HL-60/S4 treated with retinoic acid at 250 ng/mL for 4 days and 3 days (cell line): ENCODE measurements around the gene CNOT9.

Experiments used
- in situ Hi-C: fragments of 300-500 bp; cut with MboI; formaldehyde crosslinking; loops from 2 replicates; pipeline ENCODE4 v1.7.0; 2022; ENCODE audit warnings: low sequenced_read_pairs

CNOT9 gene

GRCh38 chr2:218577482-218578220, 9.0 kb downstream of the CNOT9 start:
- in situ Hi-C loops, result no loop called here

- in situ Hi-C loops, result no loop called here
Observed at GRCh38 chr2:218578272-218578877, 9.7 kb downstream of the CNOT9 start.

GRCh38 chr2:218582076-218582475, 13.4 kb downstream of the CNOT9 start:
- in situ Hi-C loops, result no loop called here

GRCh38 chr2:218583983-218584850, 15.6 kb downstream of the CNOT9 start:
- in situ Hi-C loops, result no loop called here

- in situ Hi-C loops, result no loop called here
Observed at GRCh38 chr2:218585541-218585940, 16.9 kb downstream of the CNOT9 start.

GRCh38 chr2:218605432-218605831, 36.8 kb downstream of the CNOT9 start:
- in situ Hi-C loops, result no loop called here

GRCh38 chr2:218607436-218608115, 38.9 kb downstream of the CNOT9 start, which contains the start of gene PLCD4:
PLCD4 (plus strand) TSS chr2:218607899; CDS start chr2:218615740, 7,841 bp downstream.
- in situ Hi-C loops, result no loop called here

- in situ Hi-C loops, result no loop called here
Observed at GRCh38 chr2:218615868-218616315, 47.3 kb downstream of the CNOT9 start.

GRCh38 chr2:218618102-218618860, 49.6 kb downstream of the CNOT9 start:
- in situ Hi-C loops, result no loop called here

GRCh38 chr2:218621007-218621406, 52.4 kb downstream of the CNOT9 start:
- in situ Hi-C loops, result no loop called here

- in situ Hi-C loops, result no loop called here
Observed at GRCh38 chr2:218622606-218623365, 54.1 kb downstream of the CNOT9 start.

GRCh38 chr2:218623366-218623705, 54.7 kb downstream of the CNOT9 start:
- in situ Hi-C loops, result no loop called here

GRCh38 chr2:218626369-218626768, 57.7 kb downstream of the CNOT9 start:
- in situ Hi-C loops, result no loop called here

- in situ Hi-C loops, result no loop called here
Observed at GRCh38 chr2:218627939-218628338, 59.3 kb downstream of the CNOT9 start.

- in situ Hi-C loops, result no loop called here
Observed at GRCh38 chr2:218631837-218632236, 63.2 kb downstream of the CNOT9 start.

- in situ Hi-C loops, result no loop called here
Observed at GRCh38 chr2:218635719-218636118, 67.1 kb downstream of the CNOT9 start.

- in situ Hi-C loops, result no loop called here
Observed at GRCh38 chr2:218638372-218638771, 69.7 kb downstream of the CNOT9 start.

- in situ Hi-C loops, result no loop called here
Observed at GRCh38 chr2:218642121-218642656, 73.5 kb downstream of the CNOT9 start.

- in situ Hi-C loops, result no loop called here
Observed at GRCh38 chr2:218642786-218643185, 74.1 kb downstream of the CNOT9 start.
